Ecto neural progenitor cell (in vitro differentiated cells): ENCODE measurements around the gene ADAMTS12.
"Not testable (repeated sequence)": the region's sequence is repeated elsewhere in the genome, so short reads cannot be mapped to it uniquely, and the experiment has no call there.

Experiments
- DNase-seq: peaks from one replicate; pipeline ENCODE4 v3.0.0-alpha.2; 2018; ENCODE audit warnings: low spot score

ADAMTS12 gene

DNA sequence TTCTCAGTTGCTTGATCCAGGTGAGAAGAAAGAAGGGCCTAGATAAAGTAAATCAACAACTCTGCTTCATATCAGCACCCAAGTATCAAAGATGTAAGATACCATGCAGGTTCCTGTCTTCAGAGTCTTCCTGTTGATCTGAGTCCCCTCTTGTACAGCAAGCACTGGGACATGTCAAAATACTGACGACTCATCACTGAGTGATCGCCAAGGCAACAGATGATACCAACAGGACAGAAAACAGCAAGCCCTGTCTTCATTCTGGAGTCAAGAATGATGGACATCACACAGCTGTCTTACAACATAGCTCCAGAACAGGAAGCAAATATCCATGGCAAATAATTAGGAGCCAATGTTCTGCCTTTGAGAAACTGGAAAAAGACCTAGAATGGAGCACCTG, 367.3 kb downstream of the ADAMTS12 start:
- DNase-seq = no peak

DNA sequence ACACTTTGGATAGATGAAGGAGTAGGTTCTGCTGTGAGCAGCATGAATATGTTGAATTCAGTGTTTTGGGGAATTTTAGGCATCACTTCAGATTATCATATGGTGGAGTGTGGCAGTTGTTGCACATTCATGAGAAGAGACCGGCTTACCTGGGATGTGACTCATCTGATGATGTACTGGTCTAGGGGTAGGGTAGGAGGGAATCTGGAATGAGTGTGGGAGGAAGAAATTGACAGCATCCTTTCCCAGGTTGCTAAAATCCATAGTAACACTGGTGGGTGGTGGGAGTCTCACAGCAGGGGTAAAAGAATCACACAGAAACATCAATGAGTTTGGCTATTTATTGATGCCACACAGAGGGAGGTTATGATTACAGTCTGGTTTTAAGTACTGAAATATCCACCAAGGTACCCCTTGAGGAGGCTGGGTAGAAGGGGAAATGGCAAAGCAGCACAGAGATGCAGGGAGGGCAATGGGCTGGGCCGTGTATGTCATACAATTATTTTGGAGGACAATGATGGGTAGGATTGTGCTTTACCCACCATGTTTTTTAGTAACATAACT, 368.5 kb downstream of the ADAMTS12 start:
- no peak for DNase-seq

DNA sequence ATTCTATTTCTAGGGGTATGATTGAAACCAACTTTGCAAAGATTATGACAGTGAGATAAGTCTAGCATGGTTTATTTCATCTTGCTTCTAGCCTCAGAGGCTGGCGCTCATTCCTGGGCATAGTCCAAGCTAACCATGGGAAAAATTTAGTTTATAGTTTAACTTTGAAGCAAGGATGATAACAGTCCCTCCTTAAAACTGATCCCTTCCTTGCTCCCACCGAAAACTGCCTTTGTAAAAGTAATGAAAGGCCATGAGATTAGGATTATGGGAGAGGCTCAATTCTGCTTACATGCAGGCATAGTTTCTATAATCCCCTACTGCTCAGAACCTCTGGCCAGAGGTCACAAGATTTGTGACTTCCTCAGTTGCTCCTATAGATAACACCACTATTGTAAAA, 375.4 kb downstream of the ADAMTS12 start:
- no peak for DNase-seq

DNA sequence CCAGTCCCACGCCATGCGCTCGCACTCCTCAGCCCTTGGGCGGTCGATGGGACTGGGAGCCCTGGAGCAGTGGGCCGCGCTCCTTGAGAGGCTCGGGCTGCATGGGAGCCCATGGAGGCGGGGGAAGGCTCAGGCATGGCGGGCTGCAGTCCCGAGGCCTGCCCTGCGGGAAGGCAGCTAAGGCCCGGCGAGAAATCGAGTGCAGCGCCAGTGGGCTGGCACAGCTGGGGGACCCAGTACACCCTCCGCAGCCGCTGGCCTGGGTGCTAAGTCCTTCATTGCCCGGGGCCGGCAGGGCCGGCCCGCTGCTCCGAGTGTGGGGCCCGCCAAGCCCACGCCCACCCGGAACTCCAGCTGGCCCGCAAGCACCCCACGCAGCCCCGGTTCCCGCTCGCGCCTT, 376.4 kb downstream of the ADAMTS12 start:
- DNase-seq = not testable (repeated sequence)

DNA sequence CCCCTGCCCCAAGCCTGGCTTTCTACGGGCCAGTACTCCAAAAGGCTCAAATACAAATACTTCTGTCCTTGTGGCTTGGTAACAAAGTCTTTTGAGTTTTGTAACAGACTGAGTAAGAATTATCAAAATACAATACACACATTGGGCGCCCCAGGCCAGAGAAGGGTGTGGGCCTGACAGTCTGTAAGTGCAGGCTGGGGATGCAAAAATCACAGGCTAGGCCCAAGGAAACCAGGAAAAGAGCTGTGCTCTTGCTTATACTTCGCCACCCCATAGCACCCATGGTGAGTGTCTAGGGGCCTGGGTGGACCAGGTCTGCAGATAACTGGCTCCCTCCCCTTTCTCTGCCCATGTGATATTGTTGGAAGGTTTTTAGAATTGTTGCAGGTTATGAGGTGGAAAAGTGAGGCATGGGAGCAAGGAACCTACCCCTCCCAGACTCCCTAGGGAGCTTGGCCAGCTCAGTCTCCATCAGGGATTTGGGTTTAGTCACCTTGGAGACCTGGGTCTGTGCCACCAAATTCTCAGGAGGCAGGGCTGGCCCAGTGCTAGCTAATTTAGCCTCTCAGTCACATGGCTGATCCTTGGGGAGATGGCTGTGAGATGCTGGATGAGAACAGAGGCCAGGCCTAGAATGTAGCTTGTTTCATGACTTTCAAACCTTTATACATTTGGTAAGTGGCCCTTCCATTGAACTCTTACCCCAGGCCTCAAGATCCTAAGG, 378.2 kb downstream of the ADAMTS12 start:
- no peak for DNase-seq

DNA sequence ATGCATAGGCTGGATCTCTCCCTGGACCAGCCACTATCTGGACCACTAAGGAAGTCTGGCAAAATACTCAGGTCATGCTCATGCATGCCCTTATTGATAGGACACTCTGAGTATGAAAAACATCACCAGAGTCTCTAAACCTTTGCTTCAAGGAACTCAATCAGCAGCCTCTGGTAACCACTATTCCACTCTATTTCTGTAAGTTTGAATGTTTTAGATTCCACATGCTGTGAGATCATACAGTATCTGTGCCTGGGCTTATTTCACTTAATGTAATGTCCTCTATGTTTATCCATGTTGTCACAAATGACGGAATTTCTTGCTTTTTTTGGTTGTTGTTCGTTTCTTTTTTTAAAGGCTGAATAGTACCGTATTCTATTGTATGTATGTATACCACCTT, 382.8 kb downstream of the ADAMTS12 start:
- DNase-seq = no peak

DNA sequence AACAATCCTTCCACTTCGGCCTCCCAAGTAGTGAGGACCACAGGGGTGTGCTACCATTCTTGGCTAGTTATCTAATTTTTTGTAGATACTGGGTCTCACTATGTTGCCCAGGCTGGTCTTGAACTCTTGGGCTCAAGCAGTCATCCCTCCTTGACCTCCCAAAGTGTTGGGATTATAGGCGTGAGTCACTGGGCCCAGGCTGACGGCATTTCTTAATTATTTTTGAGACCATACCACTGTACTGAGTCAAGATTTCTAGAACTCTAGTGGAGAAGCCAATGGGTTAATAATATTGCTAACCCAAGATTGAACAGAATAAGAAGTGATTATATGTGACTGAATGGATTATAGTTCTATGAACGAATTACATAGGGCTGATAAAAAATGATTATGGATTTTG, 384.4 kb downstream of the ADAMTS12 start:
- no peak for DNase-seq

DNA sequence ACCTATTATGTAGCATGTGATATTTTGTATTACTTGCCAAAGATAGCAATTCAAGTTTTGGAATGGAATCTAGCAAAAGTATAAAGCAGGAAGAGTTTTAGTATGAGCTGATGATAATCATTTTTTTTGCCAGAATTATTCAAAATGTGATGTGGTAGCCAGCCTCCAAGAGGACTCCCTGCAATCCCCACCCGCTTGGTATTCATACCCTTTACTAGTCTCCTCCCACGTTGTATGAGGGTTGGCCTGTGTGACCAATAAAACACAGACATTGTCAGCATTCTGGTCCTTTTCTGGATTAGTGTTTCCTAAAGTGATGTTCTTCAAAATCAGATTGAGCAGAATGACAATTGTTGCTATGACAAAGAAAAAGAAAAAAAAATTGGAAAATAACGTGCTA, 387.2 kb downstream of the ADAMTS12 start:
- no peak for DNase-seq

DNA sequence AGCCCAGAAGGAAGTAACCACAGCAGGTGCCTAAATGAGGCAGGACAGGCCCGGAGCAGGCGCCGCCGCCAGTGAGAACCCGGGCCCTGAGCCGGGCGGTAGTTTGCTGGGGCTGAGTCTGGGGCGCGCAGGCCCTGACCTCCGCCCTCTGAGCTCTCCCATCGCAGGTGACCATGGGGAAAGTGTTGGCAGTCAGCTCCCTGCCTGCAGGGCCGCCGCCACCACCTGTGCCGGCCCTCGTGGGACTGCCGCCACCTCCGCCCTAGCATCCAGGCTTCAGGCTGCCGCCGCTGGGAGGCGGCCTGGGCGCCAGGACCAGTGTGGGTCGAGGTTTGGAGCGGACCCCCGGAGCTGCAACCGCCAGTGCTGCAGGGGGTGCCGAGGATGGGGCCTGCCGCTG, 389.9 kb downstream of the ADAMTS12 start:
- no peak for DNase-seq

DNA sequence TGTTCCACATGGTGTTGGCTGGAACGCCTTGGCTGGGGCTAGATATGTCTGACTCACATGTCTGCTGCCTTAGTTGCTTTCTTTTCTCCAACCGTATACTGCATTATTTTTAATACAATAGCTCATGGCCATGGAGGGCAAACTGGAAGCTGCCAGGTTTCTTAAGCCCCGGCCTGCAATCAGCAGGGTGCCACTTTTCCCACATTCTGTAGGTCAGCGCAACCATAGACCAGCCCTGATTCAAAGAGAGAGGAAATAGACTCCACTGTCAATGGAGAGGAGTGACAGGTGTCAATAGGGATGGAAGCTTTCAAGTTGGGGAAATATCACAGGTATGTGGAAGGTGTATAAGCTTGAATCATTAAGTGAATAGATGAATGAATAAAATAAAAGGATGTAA, 390.5 kb downstream of the ADAMTS12 start:
- DNase-seq = no peak

DNA sequence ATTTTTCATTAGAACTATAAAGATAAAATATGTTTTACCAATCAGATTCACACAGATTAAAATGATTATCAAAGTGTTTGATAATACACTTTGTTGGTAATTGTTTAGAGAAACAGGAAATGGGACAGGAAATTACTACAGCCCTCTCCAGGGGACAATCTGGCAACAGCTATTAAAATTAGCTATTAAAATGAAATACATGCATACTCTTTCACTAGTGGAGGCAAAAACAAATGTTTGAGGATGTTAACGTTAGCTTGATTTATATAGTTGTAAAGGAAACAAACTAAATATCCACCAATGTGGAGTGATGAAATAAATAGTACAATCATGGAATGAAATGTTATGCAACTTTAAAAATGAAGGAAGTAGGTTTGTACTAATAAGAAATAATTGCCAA, 397.3 kb downstream of the ADAMTS12 start:
- DNase-seq = no peak

DNA sequence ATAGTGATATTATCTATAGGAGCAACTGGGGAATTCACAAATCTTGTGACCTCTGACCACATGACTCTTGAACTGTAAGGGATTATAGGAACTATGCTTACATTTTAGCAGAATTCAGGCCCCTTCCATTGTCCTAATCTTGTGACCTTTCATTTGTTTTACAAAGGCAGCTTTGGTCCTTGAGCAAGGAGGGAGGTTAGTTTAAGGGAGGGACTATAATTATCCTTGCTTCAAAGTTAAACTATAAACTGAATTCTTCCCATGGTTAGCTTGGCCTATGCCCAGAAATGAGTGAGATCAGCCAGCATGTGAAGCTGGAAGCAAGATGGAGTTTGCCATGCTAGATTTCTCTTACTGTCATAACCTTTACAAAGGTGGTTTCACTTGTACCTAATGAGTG, 399.8 kb downstream of the ADAMTS12 start:
- no peak for DNase-seq

DNA sequence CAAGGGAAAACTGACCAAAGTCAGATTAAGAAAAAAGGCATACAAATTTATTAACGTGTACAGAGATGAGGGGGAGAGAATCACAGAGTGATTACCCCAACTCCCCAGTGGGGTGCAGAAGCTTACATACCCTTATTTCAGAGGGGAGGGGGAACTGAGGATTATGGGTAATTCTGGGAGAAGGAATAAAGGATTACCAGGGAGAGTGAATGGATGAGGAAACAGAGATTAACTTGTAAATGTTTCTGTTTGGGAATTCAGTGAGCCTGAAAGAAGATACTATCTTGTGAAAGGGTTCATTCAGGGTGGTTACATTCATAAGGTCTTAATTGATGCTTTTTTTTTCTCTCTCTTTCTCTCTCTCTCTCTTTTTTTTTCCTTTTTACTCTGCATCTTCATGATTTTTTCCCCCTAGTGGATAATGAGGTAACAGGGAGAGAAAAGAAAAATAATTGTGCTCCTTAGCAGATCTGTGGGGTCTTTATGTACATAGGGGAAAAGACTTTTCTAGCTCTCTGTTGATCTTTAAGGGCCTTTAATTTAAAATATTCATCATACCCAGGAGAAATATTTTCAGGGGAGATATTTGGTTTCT, 401.6 kb downstream of the ADAMTS12 start:
- no peak for DNase-seq

DNA sequence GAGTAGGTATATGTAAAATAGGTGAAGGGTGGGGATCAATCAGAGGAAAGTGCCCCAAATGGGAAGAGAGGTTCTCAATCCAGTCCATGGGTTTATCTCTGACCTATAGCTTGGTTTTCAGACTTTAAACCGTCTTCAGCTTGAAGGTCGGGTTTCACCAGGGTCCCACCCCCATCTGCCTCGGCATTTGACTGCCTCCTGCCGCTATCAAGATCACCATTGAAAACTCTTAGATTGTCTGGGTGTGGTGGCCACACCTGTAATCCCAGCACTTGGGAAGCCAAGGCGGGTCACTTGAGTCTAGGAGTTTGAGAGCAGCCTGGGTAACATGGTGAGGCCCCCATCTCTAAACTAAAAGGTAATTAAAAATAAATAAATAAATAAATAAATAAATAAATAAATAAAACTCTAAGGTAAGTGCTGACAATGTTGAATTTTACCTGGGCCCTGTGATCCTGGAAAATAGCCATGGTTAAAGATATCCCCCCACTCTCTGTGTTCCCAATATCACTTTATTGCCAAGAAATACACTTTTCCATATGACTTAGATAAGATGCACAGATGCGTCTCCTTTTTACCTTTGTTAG, 402.2 kb downstream of the ADAMTS12 start:
- no peak for DNase-seq

DNA sequence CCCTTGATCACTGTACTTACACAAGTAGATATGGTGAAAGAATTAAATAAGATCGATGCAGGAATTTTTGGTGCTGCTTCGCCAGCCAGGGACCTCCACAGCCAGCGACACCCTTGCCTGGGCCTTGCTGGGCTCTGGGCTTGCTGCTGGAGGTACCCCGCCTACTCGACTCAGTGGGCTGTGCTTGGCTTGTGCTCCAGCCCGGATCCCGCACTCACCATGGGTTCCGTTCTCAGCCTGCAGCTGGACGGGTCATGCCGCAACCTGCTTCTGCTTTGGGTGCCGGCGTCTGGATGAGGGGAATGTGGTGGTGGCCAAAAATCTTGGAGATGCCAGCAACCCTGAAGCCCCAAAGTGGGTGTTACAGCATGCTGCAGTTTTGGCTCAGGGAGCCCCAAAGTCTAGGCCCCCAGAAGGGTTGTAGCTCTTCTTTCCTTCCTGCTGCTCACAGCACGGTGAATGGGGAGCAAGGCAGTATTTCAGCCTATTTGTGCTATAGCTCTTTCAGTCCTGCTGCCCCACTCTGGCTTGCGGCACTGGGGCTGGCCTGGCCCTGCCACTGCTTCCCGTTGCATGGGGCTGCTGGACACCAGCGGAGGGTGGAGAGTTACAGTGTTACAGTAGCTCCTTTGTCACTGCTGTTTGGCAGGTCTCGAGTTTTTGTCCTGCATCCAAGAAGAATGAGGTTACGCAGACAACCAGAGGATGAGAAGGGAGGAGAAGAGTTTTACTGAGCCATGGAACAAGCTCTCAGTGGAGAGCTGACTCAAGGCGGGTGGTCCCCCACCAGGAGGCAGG, 403.0 kb downstream of the ADAMTS12 start:
- DNase-seq = no peak

DNA sequence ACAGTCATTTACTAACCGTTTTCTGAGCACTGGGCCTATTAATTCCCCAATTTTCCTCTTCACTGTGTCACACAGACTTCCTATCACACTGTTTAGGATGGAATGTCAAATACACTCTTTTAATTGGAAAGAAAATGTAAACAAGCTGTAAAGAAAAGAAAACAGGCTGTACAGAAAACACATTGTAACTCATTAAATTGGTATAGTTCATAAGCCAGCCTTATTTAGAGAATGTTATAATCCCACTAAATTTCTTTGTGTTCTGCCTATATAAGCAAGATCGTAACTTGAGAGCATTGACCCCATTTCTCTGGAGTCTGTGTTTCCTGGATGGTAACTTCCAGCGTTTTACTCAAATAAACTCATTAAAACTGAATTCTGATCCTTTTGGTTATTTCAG, 404.6 kb downstream of the ADAMTS12 start:
- DNase-seq = no peak

DNA sequence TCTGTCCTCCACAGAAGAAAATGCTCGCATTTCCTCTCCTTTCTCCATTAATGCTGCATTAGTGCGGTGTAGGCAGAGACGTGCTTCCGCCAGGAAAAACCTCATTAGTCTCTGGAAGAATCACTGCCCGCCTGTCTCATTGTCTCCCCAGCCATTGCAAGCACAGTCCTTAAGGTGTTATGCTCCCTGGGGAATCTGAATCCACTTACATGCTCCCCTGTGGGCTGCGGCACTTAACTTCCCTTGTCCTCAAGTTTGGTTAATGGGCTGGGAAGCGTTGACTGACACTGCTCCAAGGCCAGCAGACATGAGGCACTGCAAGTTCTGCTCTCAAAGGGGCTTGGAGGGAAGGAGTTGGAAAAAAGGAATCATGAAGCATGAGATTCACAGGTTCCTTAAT, 409.5 kb downstream of the ADAMTS12 start:
- DNase-seq = no peak

DNA sequence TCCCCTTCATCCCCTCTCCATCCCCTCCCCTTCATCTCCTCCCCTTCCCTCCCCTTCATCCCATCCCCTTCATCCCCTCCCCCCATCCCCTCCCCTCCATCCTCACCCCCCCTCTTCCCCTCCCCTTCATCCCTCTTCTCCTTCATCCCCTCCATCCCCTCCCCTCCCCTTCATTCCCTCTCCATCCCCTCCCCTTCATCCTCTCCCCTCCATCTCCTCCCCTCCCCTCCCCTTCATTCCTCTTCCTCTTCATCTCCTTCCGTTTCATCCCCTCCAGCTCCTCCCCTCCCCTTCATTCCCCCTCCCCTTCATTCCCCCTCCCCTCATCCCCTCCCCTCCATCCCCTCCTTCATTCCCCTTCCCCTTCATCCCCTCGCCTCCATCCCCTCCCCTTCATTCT, 410.9 kb downstream of the ADAMTS12 start:
- DNase-seq = no peak

DNA sequence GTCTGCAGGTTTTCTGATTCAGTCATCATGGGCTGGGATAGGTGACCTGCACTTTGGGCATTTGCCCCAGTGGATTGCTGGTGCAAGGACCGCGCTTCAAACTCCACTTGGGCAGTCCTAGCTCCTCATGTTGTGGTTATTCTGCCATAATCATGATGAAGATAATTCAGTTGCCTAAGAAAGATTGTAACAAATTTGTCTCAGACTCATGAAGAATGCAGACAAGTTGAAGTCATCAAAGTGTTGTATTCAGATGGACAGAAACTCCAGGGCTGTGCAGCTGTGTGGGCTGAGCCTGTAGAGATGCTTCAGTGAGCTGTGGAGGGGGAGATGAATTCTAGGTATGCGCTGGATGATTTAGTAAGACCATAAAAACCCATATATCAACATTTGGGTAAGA, 412.5 kb downstream of the ADAMTS12 start:
- DNase-seq = no peak

DNA sequence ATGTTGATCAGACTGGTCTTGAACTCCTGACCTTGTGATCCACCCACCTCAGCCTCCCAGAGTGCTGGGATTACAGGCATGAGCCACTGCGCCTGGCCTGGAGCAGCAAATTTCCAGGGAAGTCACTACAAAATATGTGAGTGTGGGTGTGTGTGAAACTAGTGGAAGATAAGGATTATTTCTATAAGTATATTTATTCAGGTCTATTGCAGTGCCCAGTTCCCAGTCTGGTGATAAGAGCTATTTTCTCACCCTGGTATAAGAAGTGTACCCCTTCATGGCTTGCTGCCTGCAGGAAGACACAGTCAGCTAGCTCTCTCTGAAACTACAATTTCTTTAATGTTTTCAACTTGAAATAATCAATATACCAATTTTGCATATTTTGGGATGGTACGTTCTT, 414.0 kb downstream of the ADAMTS12 start:
- DNase-seq = no peak

DNA sequence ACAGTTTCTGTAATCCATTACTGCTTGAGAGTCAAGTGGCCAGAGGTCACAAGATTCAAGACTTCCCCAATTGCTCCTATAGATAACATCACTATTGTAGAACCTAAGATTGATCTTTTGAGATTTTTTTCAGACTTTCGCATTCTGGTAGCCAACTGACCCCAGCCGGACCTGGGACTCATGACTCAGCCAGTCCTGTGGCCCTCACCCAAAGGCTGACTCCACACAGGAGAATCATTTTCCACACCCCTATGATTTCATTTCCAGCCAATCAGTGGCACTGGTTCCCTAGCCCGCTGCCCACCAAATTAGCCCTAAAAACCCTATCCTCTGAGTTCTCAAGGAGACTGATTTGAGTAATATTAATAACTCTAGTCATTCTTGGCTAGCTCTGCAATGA, 414.8 kb downstream of the ADAMTS12 start:
- no peak for DNase-seq

DNA sequence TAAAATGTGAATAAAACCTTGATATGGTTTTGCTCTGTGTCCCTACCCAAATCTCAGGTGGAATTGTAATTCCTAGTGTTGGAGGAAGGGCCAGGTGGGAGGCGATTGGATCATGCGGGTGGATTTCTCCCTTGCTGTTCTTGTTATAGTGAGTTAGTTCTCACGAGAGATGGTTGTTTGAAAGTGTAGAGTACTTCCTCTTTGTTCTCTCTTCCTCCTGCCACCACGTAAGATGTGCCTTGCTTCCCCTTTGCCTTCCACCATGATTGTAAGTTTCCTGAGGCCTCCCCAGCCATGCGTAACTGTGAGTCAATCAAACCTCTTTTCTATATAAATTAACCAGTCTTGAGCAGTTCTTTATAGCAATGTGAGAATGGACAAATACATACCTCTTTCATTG, 416.1 kb downstream of the ADAMTS12 start:
- no peak for DNase-seq
